ENCODE results near the gene LRRC61.
"Not testable (repeated sequence)": the region's sequence is repeated elsewhere in the genome, so short reads cannot be mapped to it uniquely, and the experiment has no call there.

- TF ChIP-seq CTCF (conservative IDR thresholded peaks at IDR 0.05; ENCODE audit: low read depth, low read length) = peak; percentile 60
- not testable (repeated sequence) for TF ChIP-seq EZH2 (IDR thresholded peaks at IDR 0.05; ENCODE audit: borderline replicate concordance, low read depth, low read length, poor library complexity, severe bottlenecking)
Observed at GRCh38 chr7:150276132-150276695, 46.9 kb upstream of the LRRC61 start.
